ENCODE measurements around the gene CDH22. TPM values are rescaled to one million over a fixed set of nuclear protein-coding genes. Genes with fewer than 3 reads are reported as not detected.

The CDH22 gene
- total and polyA plus RNA-seq, 7 experiments from 2014 or later = not detected

DNA sequence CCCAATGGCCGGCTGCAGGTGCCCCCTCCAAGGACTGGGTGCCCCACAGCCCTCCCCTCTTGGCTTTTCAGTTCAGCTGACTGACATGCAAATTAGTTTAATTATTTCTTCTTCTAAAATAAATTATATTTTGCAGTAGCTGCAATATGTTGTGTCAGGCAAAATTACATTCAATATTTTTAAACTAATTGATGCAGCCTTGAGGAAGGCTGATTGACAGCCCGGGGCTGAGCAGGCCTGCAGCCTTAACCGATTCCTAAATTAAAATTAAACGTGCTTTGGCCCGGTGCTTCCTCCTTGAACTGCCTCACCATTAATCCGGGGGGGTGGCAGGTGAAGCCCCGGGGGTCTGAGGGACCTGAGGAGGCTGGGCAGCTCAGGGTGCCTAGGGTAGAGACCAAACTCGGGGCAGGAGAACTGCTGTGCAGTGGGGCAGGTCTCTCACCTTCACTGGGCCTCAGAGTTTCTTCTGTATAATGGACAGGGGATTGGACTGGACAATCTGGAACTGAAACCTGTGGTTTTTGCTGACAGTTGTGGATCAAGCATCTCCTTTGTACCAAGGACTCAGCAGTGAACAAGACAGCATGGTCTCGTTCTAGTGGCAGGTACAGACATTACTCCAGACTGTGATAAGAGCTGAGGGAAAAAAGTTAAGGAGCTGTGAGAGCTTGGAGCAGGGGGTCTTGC is 117.7 kb downstream of the CDH22 start:
- no peak for ATAC-seq

GRCh38 chr20:46188866-46189541 is 119.3 kb downstream of the CDH22 start:
- peaks cover 0 to 4% (median 0%) of the 10 kb centered on the region in 5 donors for H3K36me3 Mint-ChIP-seq
- no peak overlapping the region for H3K27ac ChIP-seq (ENCODE audit: low read depth, low read length)
- H3K9me3 Mint-ChIP-seq = peaks cover 0 to 12% (median 3%) of the 10 kb centered on the region in 11 donors
- intact Hi-C loops (cut with micrococcal nuclease) = no loop called here
- DNase-seq (no peak), ATAC-seq (no peak)
- CTCF ChIA-PET = no interaction called here
- no peak overlapping the region for H3K4me3 Mint-ChIP-seq
- no peaks in the 10 kb centered on the region for H3K4me1 Mint-ChIP-seq
- no peaks in the 10 kb centered on the region for H3K4me1 ChIP-seq (ENCODE audit: control insufficient read depth in 2 of 2, insufficient read depth in 2 of 2, low read length in 2 of 2)
- no peaks in the 10 kb centered on the region for H3K9me3 ChIP-seq (ENCODE audit: control insufficient read depth in 2 of 3, low read length in 3 of 3)
- no peaks in the 10 kb centered on the region for H3K27me3 ChIP-seq (ENCODE audit: control insufficient read depth in 2 of 2, insufficient read depth in 2 of 2, low read length in 2 of 2)
- H3K4me3 ChIP-seq (ENCODE audit: low read length) = no peak overlapping the region
- H3K27ac Mint-ChIP-seq = no peak overlapping the region
- POLR2A ChIA-PET = no interaction called here
- no peaks in the 10 kb centered on the region for H3K36me3 ChIP-seq (ENCODE audit: control insufficient read depth in 2 of 3, insufficient read depth in 3 of 3, low read length in 3 of 3)
- peaks cover 7 to 28% (median 19%) of the 10 kb centered on the region in 5 donors for H3K27me3 Mint-ChIP-seq

More for the DNA sequence above, 117.7 kb downstream of the CDH22 start:
- Histone ChIP-seq H3K36me3 (ENCODE audit: control insufficient read depth in 2 of 3, insufficient read depth in 3 of 3, low read length in 3 of 3) (no peaks in the 10 kb centered on the region), H3K27me3 (ENCODE audit: control insufficient read depth in 2 of 2, insufficient read depth in 2 of 2, low read length in 2 of 2) (no peaks in the 10 kb centered on the region), H3K4me1 (ENCODE audit: control insufficient read depth in 2 of 2, insufficient read depth in 2 of 2, low read length in 2 of 2) (no peaks in the 10 kb centered on the region), H3K9me3 (ENCODE audit: control insufficient read depth in 2 of 3, low read length in 3 of 3) (no peaks in the 10 kb centered on the region), H3K27ac (ENCODE audit: low read depth, low read length) (no peak overlapping the region), H3K4me3 (ENCODE audit: low read length) (no peak overlapping the region)
- peaks cover 0 to 4% (median 0%) of the 10 kb centered on the region in 5 donors for H3K36me3 Mint-ChIP-seq
- CTCF ChIA-PET = no interaction called here
- H3K27me3 Mint-ChIP-seq = peaks cover 7 to 31% (median 19%) of the 10 kb centered on the region in 5 donors
- no peak for DNase-seq
- peaks cover 0 to 12% (median 3%) of the 10 kb centered on the region in 11 donors for H3K9me3 Mint-ChIP-seq
- no peaks in the 10 kb centered on the region for H3K4me1 Mint-ChIP-seq
- POLR2A ChIA-PET = interaction anchor here (0.6 kb wide), 1 partner anchor 907 kb away, joined by 4 read pairs; no protein-coding TSS in a partner anchor
- no peak overlapping the region for H3K27ac Mint-ChIP-seq
- intact Hi-C loops (cut with micrococcal nuclease) = no loop called here
- H3K4me3 Mint-ChIP-seq = no peak overlapping the region

GRCh38 chr20:46186210-46186609 is 122.1 kb downstream of the CDH22 start:
- CTCF ChIA-PET = no interaction called here
- Mint-ChIP-seq H3K4me1 (no peaks in the 10 kb centered on the region), H3K4me3 (no peak overlapping the region), H3K27ac (no peak overlapping the region), H3K9me3 (peaks cover 0 to 5% (median 2%) of the 10 kb centered on the region in 11 donors), H3K36me3 (peaks cover 0 to 4% (median 0%) of the 10 kb centered on the region in 5 donors), H3K27me3 (peaks cover 4 to 34% (median 33%) of the 10 kb centered on the region in 5 donors)
- Histone ChIP-seq H3K27me3 (ENCODE audit: control insufficient read depth in 2 of 2, insufficient read depth in 2 of 2, low read length in 2 of 2) (no peaks in the 10 kb centered on the region), H3K9me3 (ENCODE audit: control insufficient read depth in 2 of 3, low read length in 3 of 3) (no peaks in the 10 kb centered on the region), H3K36me3 (ENCODE audit: control insufficient read depth in 2 of 3, insufficient read depth in 3 of 3, low read length in 3 of 3) (no peaks in the 10 kb centered on the region), H3K4me3 (ENCODE audit: low read length) (no peak overlapping the region), H3K4me1 (ENCODE audit: control insufficient read depth in 2 of 2, insufficient read depth in 2 of 2, low read length in 2 of 2) (no peaks in the 10 kb centered on the region), H3K27ac (ENCODE audit: low read depth, low read length) (no peak overlapping the region)
- intact Hi-C loops (cut with micrococcal nuclease) = no loop called here
- POLR2A ChIA-PET = no interaction called here
- DNase-seq = no peak
- no peak for ATAC-seq

GRCh38 chr20:46185353-46185752 is 122.9 kb downstream of the CDH22 start:
- no peaks in the 10 kb centered on the region for H3K4me1 Mint-ChIP-seq
- H3K27ac Mint-ChIP-seq = no peak overlapping the region
- no peak for ATAC-seq
- peaks cover 4 to 42% (median 37%) of the 10 kb centered on the region in 5 donors for H3K27me3 Mint-ChIP-seq
- peaks cover 0 to 4% (median 0%) of the 10 kb centered on the region in 11 donors for H3K9me3 Mint-ChIP-seq
- H3K9me3 ChIP-seq (ENCODE audit: control insufficient read depth in 2 of 3, low read length in 3 of 3) = no peaks in the 10 kb centered on the region
- no peaks in the 10 kb centered on the region for H3K36me3 Mint-ChIP-seq
- CTCF ChIA-PET = no interaction called here
- H3K4me3 ChIP-seq (ENCODE audit: low read length) = no peak overlapping the region
- POLR2A ChIA-PET = no interaction called here
- intact Hi-C loops (cut with micrococcal nuclease) = no loop called here
- no peaks in the 10 kb centered on the region for H3K36me3 ChIP-seq (ENCODE audit: control insufficient read depth in 2 of 3, insufficient read depth in 3 of 3, low read length in 3 of 3)
- DNase-seq = no peak
- no peaks in the 10 kb centered on the region for H3K27me3 ChIP-seq (ENCODE audit: control insufficient read depth in 2 of 2, insufficient read depth in 2 of 2, low read length in 2 of 2)
- no peak overlapping the region for H3K27ac ChIP-seq (ENCODE audit: low read depth, low read length)
- H3K4me1 ChIP-seq (ENCODE audit: control insufficient read depth in 2 of 2, insufficient read depth in 2 of 2, low read length in 2 of 2) = no peaks in the 10 kb centered on the region
- no peak overlapping the region for H3K4me3 Mint-ChIP-seq

GRCh38 chr20:46183768-46184167 is 124.5 kb downstream of the CDH22 start:
- Histone ChIP-seq H3K27me3 (ENCODE audit: control insufficient read depth in 2 of 2, insufficient read depth in 2 of 2, low read length in 2 of 2) (no peaks in the 10 kb centered on the region), H3K9me3 (ENCODE audit: control insufficient read depth in 2 of 3, low read length in 3 of 3) (no peaks in the 10 kb centered on the region), H3K27ac (ENCODE audit: low read depth, low read length) (no peak overlapping the region), H3K4me3 (ENCODE audit: low read length) (no peak overlapping the region), H3K4me1 (ENCODE audit: control insufficient read depth in 2 of 2, insufficient read depth in 2 of 2, low read length in 2 of 2) (no peaks in the 10 kb centered on the region), H3K36me3 (ENCODE audit: control insufficient read depth in 2 of 3, insufficient read depth in 3 of 3, low read length in 3 of 3) (no peaks in the 10 kb centered on the region)
- Mint-ChIP-seq H3K9me3 (peaks cover 0 to 4% (median 0%) of the 10 kb centered on the region in 11 donors), H3K27me3 (peaks cover 3 to 44% (median 40%) of the 10 kb centered on the region in 5 donors), H3K4me1 (no peaks in the 10 kb centered on the region), H3K4me3 (no peak overlapping the region), H3K27ac (no peak overlapping the region), H3K36me3 (peaks cover 0 to 3% (median 0%) of the 10 kb centered on the region in 5 donors)
- DNase-seq (no peak), ATAC-seq (no peak)
- CTCF ChIA-PET = no interaction called here
- POLR2A ChIA-PET = no interaction called here
- intact Hi-C loops (cut with micrococcal nuclease) = no loop called here

DNA sequence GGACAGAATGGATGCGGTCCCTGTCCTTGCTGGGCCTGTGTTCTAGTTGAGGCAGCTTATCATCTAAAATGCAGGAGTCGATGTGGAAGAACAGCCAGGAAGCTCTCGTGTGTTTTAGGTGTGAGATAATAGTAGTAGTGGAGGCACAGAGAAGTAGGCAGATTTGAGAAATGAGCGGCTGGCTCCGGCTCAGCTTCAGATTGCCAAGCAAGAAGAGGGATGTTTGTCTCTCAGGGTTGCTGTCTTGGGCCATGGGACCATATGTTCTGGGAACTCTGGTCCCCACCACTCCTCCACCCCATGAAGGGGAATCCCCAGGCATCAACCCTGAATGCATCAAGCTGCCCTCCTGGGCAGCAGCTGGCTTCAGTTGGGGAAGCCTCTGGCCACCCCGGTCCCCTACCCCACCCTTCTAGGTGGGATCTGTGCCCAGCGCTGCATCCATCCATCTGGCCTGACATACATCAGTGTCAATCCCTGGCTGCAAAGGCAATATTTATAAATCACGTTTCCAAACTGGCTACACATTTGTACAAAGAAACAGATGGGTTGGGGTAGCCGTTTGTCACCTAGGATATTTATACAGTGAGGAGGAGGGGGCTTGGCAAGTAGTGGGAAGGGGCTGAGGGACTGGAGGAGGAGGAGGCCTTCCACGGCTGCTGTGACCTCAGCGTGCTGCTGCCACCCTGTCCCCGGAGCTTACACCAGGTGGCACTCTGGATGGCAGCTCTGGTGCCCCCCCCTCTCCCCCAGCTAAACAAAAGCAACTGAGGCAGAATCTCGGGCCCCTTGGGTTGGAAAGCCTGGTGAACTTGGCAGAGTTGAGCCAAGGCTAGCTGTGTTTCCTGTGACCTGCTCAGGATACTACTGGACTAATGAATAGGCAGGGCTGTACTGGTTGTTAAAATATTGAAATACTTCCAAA is 125.8 kb downstream of the CDH22 start:
- POLR2A ChIA-PET = no interaction called here
- no peaks in the 10 kb centered on the region for H3K36me3 ChIP-seq (ENCODE audit: control insufficient read depth in 2 of 3, insufficient read depth in 3 of 3, low read length in 3 of 3)
- peaks cover 0 to 4% (median 0%) of the 10 kb centered on the region in 11 donors for H3K9me3 Mint-ChIP-seq
- ATAC-seq = no peak
- no peak overlapping the region for H3K4me3 ChIP-seq (ENCODE audit: low read length)
- H3K4me3 Mint-ChIP-seq = no peak overlapping the region
- H3K27ac ChIP-seq (ENCODE audit: low read depth, low read length) = no peak overlapping the region
- no peak overlapping the region for H3K27ac Mint-ChIP-seq
- H3K4me1 ChIP-seq (ENCODE audit: control insufficient read depth in 2 of 2, insufficient read depth in 2 of 2, low read length in 2 of 2) = no peaks in the 10 kb centered on the region
- H3K9me3 ChIP-seq (ENCODE audit: control insufficient read depth in 2 of 3, low read length in 3 of 3) = no peaks in the 10 kb centered on the region
- peaks cover 0 to 3% (median 0%) of the 10 kb centered on the region in 5 donors for H3K36me3 Mint-ChIP-seq
- intact Hi-C loops (cut with micrococcal nuclease) = no loop called here
- no peaks in the 10 kb centered on the region for H3K27me3 ChIP-seq (ENCODE audit: control insufficient read depth in 2 of 2, insufficient read depth in 2 of 2, low read length in 2 of 2)
- CTCF ChIA-PET = no interaction called here
- DNase-seq = no peak
- H3K4me1 Mint-ChIP-seq = no peaks in the 10 kb centered on the region
- peaks cover 3 to 52% (median 49%) of the 10 kb centered on the region in 5 donors for H3K27me3 Mint-ChIP-seq

All from naive thymus-derived CD4-positive, alpha-beta T cell (primary cell).